Fibroblast of skin of right biceps (primary cell): ENCODE measurements around the gene SHISA5.
A peak's percentile ranks its signal among the peaks of the same experiment; 100 is the strongest.
"Not testable (repeated sequence)": the region's sequence is repeated elsewhere in the genome, so short reads cannot be mapped to it uniquely, and the experiment has no call there.

Experiments used
- DNase-seq: peaks from one replicate; pipeline ENCODE4 v3.0.0-alpha.2; 2013

SHISA5 gene

DNA sequence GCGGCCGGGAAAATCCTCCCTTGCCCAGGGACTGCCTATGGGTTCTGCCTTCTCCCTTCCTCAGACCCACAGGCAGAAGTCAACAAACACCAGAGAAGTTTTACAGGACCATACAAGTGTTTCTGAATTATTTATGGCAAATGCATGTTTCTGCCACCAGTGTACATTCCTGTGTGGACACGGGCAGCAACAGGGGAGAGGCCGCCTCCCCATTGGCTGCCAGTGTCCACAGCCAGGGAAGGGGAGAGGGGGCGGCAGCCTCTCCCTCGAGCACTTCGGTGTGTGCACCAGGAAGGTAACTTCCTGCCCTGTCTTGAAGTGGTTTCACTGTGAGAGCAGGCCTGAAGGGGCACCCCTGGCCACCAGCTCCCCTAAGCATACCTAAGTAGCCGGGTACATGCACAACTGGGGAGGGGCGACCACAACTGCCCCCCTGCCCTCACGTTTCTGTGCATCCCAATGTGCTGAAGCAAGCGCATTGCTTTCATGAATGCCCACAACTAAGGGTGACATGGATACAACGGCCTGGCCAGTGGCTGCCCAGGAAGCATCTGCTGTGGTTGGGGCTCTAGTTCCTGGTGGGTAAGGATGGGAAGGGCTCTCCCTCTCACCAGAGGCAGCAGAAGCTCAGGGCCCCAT, 14.8 kb upstream of the SHISA5 start:
- no peak for DNase-seq

- DNase-seq = no peak
Measured at GRCh38 chr3:48518069-48518468, 14.1 kb upstream of the SHISA5 start.

- no peak for DNase-seq
Measured at GRCh38 chr3:48516571-48516970, 12.6 kb upstream of the SHISA5 start.

DNA sequence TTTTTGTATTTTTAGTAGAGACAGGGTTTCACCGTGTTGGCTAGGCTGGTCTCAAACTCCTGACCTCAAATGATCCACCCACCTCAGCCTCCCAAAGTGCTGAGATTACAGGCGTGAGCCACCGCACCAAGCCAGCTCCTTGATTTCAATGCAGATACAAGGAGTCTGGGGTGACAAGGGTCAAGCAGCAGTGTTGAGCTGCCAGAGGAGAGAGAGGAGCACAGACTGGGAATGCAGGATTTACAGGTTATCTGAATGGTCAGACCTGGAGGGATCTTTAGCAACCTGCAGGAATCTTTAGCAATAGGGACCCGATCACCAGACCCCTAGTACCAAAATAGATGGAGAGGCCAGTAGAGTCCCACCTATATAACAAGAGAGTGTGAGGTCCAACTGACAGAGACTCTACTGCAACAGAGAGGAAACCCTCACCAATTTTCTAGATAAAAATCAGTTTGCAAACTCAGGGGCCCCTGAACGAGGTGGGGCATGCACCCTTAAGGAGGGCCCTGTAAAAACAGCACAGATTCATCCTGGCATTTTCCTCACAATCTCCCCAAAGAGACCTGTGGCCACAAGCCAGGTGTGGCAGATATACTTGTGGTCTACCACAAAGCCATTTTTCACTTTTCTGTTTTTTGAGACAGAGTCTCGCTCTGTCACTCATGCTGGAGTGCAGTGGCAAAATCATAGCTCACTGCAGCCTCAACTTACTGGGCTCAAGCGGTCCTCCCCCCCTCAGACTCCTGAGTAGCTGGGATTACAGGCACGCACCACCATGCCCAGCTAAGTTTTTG, 10.7 kb upstream of the SHISA5 start:
- DNase-seq = no peak

DNA sequence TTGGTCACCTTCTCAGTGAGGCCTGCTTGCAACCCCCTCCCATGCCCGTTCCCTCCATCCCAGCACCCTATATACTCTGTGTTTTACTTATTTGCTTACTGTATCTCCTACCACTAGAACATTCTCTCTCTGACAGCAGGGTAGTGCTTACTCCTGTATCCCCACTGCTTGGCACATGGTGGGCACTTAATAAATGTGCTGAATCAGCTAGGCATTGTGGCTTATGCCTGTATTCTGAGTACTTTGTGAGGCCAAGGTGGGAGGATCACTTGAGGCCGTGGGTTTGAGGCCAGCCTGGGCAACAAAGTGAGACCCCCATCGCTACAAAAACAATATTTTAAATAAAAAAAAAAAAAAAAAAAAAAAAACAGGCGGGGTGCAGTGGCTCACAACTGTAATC, 7.6 kb upstream of the SHISA5 start:
- no peak for DNase-seq

DNA sequence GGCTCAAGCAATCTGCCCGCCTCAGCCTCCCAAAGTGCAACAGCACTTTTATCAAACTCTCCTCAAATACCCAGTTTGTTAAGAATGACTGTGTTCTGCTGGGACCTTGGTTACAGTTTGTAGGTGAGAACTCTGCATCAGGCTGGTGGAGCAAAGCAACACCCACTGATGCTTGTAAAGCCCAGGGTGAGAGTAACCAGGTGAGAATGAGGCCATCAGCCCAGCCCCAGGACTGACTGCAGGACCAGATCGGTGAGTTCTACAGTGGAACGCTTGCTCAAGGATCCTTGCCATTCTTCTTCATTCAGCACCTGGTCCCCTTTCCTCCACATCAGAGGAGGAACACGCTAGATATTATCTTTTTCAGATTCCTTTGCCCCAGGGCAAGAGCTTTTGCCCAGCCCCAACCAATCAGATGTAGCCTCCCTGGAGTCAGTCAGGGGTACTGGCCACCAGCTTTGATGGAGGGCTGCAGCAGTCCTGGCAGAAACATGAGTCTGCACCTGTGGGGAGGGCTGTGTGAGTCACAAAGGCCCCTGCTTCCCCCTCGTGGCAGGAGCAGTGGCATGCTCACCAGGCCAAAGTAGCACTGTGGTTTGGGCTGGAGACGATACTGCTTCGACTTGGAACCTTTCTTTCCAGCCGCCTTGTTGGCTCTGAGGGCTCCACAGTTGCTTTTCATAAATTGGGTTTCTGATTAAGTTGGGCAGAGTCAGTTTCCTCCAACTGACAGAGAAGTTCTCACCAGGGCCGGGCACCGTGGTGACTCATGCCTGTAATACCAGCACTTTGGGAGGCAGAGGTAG, 3.5 kb upstream of the SHISA5 start:
- DNase-seq = peak; percentile 57

DNA sequence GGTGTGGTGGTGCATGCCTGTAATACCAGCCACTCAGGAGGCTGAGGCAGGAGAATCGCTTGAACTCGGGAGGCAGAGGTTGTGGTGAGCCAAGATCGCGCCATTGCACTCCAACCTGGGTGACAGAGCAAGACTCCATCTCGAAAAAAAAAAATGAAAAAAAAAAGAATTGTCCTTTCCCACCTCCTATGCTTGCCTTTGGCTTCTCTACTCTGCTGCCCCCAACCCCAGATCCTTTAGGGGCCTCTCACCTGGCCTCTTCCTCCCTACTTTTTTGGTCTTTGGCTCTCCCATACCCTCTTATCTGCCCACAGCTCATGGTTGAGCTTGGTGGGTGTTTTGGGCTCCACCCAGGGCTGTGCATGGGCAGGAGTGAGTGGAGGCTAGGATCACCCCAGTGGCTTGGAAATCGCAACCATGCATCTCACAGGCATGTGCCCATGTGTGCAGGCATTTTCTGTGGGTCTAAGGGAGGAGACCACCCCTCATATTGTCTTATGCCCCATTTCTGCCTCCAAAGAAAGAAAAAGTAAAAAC, 2.1 kb upstream of the SHISA5 start:
- no peak for DNase-seq

- no peak for DNase-seq
Measured at GRCh38 chr3:48505146-48505545, 1.2 kb upstream of the SHISA5 start.

DNA sequence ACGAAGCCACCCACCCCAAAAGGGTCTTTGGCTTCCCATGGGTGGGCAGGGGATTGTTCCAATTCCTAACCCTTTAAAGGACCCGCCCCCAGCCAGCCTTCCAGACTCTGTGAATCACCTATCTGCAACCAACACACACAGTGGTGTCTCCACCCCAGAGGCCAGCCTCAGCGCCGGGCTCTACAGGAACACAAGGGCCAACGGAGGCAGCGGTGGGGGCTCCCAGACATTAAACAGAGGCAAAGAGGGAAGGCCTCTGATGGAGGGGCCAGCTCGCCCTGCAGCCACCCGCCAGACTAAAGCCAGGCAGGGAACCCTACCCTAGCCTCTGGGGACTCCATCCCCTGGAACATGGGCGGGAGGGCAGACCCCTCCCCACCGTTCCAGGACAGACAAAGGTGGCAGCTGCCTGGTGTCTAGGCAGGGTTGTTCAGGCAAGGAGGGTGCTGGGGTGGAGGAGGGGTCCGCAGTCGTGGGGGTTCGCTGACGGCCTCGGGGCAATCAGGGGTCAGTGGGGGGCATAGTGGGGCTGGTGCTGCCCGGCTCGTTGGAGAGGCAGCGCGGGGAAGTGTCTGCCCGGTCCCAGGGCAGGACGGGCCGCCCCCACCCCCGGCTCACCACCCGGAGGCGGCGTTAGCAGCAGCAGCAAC, 448 bp downstream of the SHISA5 start:
- peak; percentile 60 for DNase-seq

- no peak for DNase-seq
Measured at GRCh38 chr3:48502728-48503168, 1.2 kb downstream of the SHISA5 start.

DNA sequence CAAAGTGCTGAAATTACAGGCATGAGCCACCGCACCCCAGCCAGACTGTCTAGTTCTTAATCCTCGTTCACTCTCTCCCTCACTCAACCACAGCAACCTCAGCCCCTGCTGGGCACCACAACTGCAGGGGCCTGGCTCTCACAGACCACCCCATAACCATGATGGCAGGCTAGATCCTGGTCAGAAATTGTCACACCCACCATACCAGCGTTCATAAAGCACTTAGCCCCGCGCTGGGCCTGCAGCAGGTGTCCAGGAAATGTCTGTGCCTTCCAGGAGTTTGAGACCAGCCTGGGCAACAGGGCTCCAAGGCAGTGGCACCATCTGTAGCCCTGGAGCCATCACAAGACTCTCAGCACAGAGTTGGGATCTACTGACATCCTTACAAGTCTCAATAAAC, 1.9 kb downstream of the SHISA5 start:
- DNase-seq = no peak

DNA sequence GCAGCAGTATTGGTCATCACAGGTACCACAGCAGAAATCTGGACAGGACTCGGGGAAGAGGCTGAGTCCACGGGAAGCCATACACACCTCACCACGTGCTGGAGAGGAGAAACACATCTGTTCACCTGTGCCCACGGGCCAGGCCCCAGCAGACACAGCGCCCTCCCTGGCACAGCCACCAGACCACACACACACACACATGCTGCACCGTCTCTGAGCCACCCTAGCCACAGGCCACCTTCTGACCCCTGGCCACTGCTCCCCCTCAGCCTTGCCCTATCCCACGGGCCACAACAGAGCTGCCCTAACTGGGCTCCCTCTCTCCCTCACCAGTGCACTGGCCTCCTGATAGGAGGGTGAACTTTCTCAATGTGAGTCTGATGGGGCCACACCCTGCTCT, 2.8 kb downstream of the SHISA5 start:
- DNase-seq = no peak

GRCh38 chr3:48500656-48501055, 3.3 kb downstream of the SHISA5 start:
- no peak for DNase-seq

- DNase-seq = no peak
Measured at GRCh38 chr3:48493203-48493501, 10.8 kb downstream of the SHISA5 start.

GRCh38 chr3:48492461-48493202, 11.3 kb downstream of the SHISA5 start:
- peak; percentile 21 for DNase-seq

DNA sequence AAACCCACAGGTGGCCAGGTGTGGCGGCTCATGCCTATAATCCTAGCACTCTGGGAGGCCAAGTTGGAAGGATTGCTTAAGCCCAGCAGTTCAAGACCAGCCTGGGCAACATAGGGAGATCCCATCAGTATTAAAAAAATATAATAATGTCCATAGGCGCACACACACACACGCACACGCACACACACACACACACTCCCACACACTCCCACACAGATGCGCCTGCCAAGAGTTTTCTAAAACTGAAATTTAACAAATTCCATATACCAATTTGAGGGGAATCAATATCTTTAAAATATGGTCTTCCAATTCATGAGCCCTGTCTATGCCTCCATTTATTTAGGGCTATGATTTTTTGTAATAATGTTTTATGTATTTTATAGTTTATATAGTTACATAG, 17.0 kb downstream of the SHISA5 start:
- DNase-seq = no peak

DNA sequence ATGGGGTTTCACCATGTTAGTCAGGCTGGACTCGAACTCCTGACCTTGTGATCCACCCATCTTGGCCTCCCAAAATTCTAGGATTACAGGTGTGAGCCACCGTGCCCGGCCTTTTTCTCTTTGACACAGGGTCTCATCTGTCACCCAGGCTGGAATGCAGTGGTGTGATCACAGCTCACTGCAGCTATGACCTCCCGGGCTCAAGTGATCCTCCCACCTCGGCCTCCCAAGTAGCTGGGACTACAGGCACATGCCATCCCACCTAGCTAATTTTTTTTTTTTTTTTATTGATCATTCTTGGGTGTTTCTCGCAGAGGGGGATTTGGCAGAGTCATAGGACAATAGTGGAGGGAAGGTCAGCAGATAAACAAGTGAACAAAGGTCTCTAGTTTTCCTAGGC, 21.2 kb downstream of the SHISA5 start:
- not testable (repeated sequence) for DNase-seq

DNA sequence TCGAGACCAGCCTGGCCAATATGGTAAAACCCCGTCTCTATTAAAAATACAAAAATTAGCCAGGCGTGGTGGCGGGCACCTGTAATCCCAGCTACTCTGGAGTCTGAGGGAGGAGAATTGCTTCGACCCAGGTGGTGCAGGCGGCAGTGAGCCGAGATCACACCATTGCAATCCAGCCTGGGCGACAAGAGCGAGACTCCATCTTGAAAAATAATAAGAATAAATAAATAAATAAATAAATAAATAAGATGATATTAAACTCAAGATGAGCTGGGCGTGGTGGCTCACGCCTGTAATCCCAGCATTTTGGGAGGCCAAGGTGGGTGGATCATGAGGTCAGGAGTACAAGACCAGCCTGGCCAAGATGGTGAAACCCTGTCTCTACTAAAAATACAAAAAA, 23.1 kb downstream of the SHISA5 start:
- not testable (repeated sequence) for DNase-seq

- DNase-seq = no peak
Measured at GRCh38 chr3:48478626-48479555, 25.1 kb downstream of the SHISA5 start.

DNA sequence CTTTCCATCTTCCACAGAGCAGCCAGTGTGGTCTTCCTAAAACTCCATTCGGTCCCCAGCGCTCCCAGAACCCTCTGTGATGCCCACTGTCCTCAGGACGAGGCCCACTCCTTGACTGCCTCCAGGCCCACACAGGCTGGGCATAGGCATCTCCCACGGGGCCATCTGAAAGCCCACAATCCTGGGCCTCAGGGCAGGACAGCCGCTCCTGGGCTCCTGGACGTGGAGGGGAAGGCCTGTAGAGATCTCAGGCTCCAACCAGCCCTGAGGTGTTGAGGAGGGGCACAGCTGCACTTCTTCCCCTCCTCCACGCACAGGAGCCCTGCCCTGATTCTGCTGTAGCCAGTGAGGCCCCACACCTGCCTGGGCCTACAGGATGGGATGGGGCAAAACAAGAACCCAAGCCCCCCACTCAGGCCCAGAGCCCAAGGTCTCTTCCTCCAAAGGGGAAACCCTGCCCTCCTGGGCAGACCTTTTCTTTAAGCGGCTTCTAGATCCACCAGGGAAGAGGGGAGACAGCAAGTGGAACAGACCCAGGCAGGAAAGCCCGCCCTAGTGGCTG, 25.9 kb downstream of the SHISA5 start:
- DNase-seq = no peak
